RWPE1 (cell line): ENCODE data around the gene BACH2.
A peak's percentile ranks its signal among the peaks of the same experiment; 100 is the strongest.

ENCODE experiments used
- CTCF ChIA-PET: fragments of 350-600 bp; sonication (Branson Sonifier 250); formaldehyde crosslinking; extraction: SDS; loops from one replicate; lab custom pipeline; 2021; lab: Yijun Ruan, JAX
- POLR2A ChIA-PET: fragments of 400-600 bp; formaldehyde crosslinking; extraction: SDS; loops from one replicate; lab custom pipeline; 2020; ENCODE audit warnings: antibody characterized with exemption; ENCODE audit not compliant: low non-redundant PET; lab: Yijun Ruan, JAX
- DNase-seq: peaks from one replicate; pipeline ENCODE4 v3.0.0; 2012; ENCODE audit warnings: low spot score
- H3K27ac ChIP-seq: fragments of 450-650 bp; 2 replicates; pipeline ENCODE4 v1.5.1; 2017
- TF ChIP-seq, protein P1 (sequence below): fragments of 450-650 bp; conservative IDR thresholded peaks from 2 replicates; pipeline ENCODE4 v1.5.1; 2017; ENCODE audit warnings: low read depth, mild to moderate bottlenecking

Gene BACH2

DNA sequence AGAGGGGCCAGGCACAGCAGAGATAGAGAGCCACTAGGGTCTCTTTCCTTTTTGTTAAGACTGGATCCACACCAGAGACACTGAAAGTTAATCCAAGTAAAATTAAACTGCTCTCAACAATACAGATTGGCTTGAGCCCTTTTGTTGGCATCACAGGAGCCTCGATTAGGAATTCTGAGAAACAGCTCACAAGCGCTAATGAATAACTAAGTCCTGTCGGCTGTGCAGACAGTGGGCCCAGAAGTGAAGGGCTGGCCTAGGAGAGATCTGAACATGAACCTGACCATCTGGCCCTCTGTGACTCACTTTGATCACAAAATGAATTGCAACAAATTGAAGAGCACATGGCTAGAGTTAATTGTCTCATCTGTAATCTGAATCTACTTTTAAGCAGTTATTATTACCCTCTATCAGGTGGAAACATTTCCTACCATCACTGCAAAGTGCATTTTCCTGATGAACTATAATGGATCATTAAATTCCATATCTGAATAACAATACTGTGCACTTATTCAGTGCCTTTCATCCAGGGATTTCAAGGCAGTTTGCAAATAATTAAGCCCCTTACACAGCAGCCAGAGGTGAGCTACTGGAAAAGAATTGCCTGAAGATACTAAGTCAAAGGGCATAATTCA, 3.2 kb downstream of the BACH2 start:
- ChIA-PET POLR2A (no interaction called here), CTCF (no interaction called here)
- TF ChIP-seq, protein P1, sequence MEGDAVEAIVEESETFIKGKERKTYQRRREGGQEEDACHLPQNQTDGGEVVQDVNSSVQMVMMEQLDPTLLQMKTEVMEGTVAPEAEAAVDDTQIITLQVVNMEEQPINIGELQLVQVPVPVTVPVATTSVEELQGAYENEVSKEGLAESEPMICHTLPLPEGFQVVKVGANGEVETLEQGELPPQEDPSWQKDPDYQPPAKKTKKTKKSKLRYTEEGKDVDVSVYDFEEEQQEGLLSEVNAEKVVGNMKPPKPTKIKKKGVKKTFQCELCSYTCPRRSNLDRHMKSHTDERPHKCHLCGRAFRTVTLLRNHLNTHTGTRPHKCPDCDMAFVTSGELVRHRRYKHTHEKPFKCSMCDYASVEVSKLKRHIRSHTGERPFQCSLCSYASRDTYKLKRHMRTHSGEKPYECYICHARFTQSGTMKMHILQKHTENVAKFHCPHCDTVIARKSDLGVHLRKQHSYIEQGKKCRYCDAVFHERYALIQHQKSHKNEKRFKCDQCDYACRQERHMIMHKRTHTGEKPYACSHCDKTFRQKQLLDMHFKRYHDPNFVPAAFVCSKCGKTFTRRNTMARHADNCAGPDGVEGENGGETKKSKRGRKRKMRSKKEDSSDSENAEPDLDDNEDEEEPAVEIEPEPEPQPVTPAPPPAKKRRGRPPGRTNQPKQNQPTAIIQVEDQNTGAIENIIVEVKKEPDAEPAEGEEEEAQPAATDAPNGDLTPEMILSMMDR, result no peak
- no peak overlapping the region for H3K27ac ChIP-seq
- DNase-seq, result no peak

DNA sequence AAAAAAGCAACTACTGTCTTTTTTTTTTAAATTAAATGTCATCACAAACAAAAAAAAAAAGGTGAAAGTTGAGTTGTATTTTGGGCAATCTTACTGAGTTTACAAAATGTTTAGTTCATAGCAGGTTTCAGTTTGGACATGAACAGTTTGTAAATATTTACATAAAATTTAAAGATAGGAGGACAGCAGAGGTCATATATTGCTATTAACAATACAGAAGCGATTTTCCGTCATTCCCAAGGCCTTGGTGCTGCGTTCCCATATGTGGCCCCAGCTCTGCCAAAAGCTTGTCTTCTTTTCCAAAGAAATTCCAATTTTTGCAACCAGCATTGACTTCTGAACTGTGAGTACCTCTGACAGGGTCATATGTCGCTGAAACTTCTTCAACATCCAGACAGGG, 5.1 kb downstream of the BACH2 start:
- CTCF ChIA-PET, result interaction anchor here (1.1 kb wide), 1 partner anchor 102 kb away, joined by 3 read pairs; no protein-coding TSS in a partner anchor
- POLR2A ChIA-PET, result no interaction called here
- TF ChIP-seq, protein P1, result no peak
- DNase-seq, result no peak
- H3K27ac ChIP-seq, result no peak overlapping the region

DNA sequence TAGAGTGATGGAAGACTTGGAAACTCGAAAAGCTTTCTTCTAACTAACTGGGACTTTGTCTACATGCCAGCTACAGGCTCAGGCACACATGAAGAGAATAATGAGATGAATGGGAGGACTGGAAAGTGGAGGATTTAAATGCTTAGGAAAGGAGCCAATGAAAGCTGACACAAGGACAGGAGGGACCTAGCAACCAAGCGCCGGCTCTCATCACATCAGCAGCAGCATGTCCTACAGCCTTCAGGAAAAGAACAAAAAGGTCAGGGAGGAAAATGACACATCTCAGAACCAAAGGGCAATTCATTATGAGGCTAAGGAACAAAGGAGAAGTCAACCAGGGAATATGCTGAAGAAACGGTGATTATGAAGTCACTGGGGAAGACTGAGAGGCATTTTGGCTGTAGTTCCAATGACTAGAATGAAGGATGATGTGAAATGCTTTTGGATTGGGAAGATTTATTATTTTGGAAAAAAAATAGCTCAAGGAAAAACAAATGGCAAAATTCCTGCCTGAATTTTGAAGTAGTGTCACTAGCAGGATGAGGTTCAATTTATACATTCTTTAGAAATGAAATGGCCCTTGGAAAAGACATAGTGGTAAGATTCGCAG, 5.7 kb downstream of the BACH2 start:
- no peak for DNase-seq
- ChIA-PET CTCF (interaction anchor here (1.1 kb wide), 1 partner anchor 103 kb away, joined by 3 read pairs; no protein-coding TSS in a partner anchor), POLR2A (no interaction called here)
- H3K27ac ChIP-seq, result no peak overlapping the region
- TF ChIP-seq, protein P1, result no peak

DNA sequence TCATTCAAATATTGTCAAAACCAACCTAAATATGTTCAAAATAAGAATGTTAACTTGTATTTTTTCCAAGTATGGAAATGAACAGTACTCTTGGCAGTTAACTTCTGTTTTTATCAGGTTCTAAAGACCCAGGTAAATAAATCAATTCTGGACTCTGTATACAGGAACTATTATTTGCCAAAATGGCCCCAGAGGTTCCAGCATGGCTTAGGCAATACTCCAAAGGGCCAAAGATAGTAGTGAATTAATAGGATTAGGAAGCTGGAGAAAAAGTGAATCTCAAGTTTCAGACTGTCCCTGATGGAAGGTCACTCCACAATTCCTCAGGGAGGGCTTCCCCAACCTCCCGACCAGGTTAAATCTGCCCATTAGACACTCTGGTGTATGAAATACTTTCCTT, 6.7 kb downstream of the BACH2 start:
- CTCF ChIA-PET, result no interaction called here
- H3K27ac ChIP-seq, result no peak overlapping the region

DNA sequence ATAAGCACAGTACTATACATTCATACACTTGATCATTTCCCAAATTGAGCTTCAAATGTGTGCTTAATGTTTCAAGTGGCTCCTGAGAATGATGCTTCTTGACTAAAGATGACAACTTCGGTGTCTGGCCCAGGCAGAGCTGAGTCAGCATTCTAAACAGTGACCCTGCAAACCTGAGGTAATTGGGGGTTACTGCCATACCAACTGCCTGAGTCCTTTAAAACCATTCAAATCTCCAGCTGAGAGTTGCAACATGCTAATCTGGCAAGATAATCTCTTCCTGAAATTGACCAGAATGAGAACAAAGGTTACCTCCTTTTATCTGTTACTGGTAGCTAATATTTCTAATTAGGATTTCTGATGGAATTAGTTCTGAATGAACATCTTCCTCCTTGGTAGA, 8.2 kb downstream of the BACH2 start:
- TF ChIP-seq, protein P1, result no peak
- no peak overlapping the region for H3K27ac ChIP-seq
- ChIA-PET CTCF (no interaction called here), POLR2A (no interaction called here)
- no peak for DNase-seq

More for the DNA sequence above, 6.7 kb downstream of the BACH2 start:
- TF ChIP-seq, protein P1, result no peak
- POLR2A ChIA-PET, result no interaction called here
- no peak for DNase-seq

DNA sequence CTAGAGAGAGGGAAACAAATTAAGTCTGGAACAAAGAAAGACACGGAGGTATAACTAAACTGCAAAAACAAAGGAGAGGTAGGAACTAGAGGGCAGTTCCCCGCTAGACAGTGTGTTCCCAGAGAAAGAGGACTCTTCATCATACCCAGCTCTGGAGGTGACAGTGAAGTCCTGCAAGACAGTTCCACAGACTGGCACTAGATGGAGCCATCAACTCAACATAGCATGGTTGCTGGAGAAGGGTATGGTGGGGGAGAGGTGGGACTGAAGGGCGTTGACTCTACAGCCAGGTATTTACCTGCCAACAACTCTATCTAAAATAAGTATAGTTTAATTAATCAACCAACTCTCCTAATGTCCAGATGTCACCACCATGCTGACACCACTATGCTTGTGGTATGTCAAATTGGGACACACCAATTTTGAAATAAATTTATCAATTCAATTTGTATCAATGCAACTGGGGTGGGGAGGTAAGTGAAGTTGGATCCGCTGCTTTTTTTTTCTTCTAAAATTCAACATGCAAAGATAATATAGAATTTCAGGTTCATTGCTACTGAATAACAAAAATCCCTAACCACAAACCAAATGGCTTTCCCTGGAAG, 9.7 kb downstream of the BACH2 start:
- ChIA-PET POLR2A (interaction anchor here (0.6 kb wide), 1 partner anchor 203 kb away, joined by 5 read pairs; no protein-coding TSS in a partner anchor), CTCF (interaction anchor here (0.6 to 1.0 kb wide), 3 partner anchors 8 to 210 kb away, joined by 3 to 4 read pairs (median 3); no protein-coding TSS in a partner anchor)
- TF ChIP-seq, protein P1, result peak; percentile 51
- no peak overlapping the region for H3K27ac ChIP-seq
- DNase-seq, result peak; percentile 37
